ENCODE data around the gene ATP6V1A.

DNA sequence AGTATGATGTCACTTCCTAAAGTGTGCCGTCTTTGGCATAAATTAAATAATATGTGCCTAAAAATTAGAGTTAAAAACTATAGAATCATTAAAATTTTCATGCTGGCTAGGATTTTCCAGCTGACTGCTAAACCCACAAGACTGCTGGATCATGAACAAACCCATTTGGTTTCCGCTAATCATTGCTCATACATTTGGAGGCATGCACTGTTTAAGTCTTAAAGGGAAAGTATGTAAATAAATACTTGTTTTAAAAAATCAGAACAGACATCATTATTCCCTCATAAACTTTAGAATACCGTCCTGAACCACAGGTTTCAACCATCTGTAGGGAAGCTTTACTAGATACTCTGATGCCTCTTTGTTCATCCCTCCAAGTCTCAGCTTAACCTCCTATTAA lies 26.5 kb downstream of the ATP6V1A start:
- TF ChIP-seq, protein P1, sequence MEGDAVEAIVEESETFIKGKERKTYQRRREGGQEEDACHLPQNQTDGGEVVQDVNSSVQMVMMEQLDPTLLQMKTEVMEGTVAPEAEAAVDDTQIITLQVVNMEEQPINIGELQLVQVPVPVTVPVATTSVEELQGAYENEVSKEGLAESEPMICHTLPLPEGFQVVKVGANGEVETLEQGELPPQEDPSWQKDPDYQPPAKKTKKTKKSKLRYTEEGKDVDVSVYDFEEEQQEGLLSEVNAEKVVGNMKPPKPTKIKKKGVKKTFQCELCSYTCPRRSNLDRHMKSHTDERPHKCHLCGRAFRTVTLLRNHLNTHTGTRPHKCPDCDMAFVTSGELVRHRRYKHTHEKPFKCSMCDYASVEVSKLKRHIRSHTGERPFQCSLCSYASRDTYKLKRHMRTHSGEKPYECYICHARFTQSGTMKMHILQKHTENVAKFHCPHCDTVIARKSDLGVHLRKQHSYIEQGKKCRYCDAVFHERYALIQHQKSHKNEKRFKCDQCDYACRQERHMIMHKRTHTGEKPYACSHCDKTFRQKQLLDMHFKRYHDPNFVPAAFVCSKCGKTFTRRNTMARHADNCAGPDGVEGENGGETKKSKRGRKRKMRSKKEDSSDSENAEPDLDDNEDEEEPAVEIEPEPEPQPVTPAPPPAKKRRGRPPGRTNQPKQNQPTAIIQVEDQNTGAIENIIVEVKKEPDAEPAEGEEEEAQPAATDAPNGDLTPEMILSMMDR (IDR thresholded peaks at IDR 0.05), result no peak
- no peak for TF ChIP-seq POLR2A (IDR thresholded peaks at IDR 0.05)
- TF ChIP-seq POLR2AphosphoS5 (IDR thresholded peaks at IDR 0.05), result no peak
